Body of pancreas (tissue), 4 donors: ENCODE measurements around the gene SVIP. TPM values are rescaled to one million over a fixed set of nuclear protein-coding genes. Genes with fewer than 3 reads are reported as not detected.

Experiments
- ATAC-seq: fragments of 150-250 bp; one replicate; pipeline ENCODE4 v1.9.1; 2016
- DNase-seq, 4 donors: peaks; one replicate each; pipeline ENCODE4 v3.0.0-alpha.2; 2019
- H3K27ac ChIP-seq, 4 donors: fragments of 200-600 bp; sonication (generic); 1 replicate in 3 of 4; 2 replicates in 1 of 4; pipeline versions ENCODE4 v1.5.1 to v1.6.1; 2016 to 2019; ENCODE audit warnings: mild to moderate bottlenecking in 1 of 4, mixed read lengths in 1 of 4, moderate library complexity in 1 of 4
- H3K27me3 ChIP-seq, 2 donors: fragments of 200-600 bp; sonication (generic); one replicate each; pipeline ENCODE4 v1.6.0; 2016; ENCODE audit warnings: mild to moderate bottlenecking in 1 of 2
- H3K36me3 ChIP-seq, 2 donors: fragments of 200-600 bp; sonication (generic); replicated peaks in 1 of 2; 2 replicates each; pipeline ENCODE4 v1.5.1; 2016; ENCODE audit warnings: low read depth in 2 of 2; ENCODE audit not compliant: insufficient read depth in 1 of 2
- H3K4me1 ChIP-seq: fragments of 200-600 bp; sonication (generic); one replicate; pipeline ENCODE4 v1.6.0; 2016
- H3K4me3 ChIP-seq, 2 donors: fragments of 200-600 bp; sonication (generic); 1 replicate in 1 of 2; 2 replicates in 1 of 2; pipeline ENCODE4 v1.5.1; 2016 to 2019
- H3K9me3 ChIP-seq, 3 donors: fragments of 200-600 bp; sonication (generic); 1 replicate in 2 of 3; 2 replicates in 1 of 3; pipeline ENCODE4 v1.5.1; 2016
- POLR2A ChIP-seq, 3 donors: fragments of 450-650 bp; IDR thresholded peaks; one replicate each; pipeline ENCODE4 v1.6.1; 2016; ENCODE audit warnings: antibody characterized with exemption in 3 of 3, mild to moderate bottlenecking in 2 of 3
- WGBS, 2 donors: methylation state at CpG; one replicate each; pipeline ENCODE4 v1.1.5; 2017; 5-methylcytosine and 5-hydroxymethylcytosine counted together
- intact Hi-C: fragments of 100-400 bp; cut with DNase I; formaldehyde crosslinking; loops from one replicate; pipeline ENCODE4 v1.15.1; 2023
- total RNA-seq, 2 donors: library from RNA; depleted of rRNA; stranded (reverse); fragments of >200 nt; gene quantifications; one replicate each; pipeline ENCODE4 v1.1.0, GENCODE V29; 2016
- TF ChIP-seq, protein P1 (sequence below), 7 experiments: fragments of 450-650 bp in 4 of 7; fragments of 200-600 bp in 3 of 7; sonication (generic) in 3 of 7; IDR thresholded peaks; one replicate each; pipeline ENCODE4 v1.5.1; 2016 to 2019; ENCODE audit warnings: antibody characterized with exemption in 7 of 7

SVIP gene
- total RNA-seq, 2 donors from 2014 or later = 9.9 to 11.5 TPM

DNA sequence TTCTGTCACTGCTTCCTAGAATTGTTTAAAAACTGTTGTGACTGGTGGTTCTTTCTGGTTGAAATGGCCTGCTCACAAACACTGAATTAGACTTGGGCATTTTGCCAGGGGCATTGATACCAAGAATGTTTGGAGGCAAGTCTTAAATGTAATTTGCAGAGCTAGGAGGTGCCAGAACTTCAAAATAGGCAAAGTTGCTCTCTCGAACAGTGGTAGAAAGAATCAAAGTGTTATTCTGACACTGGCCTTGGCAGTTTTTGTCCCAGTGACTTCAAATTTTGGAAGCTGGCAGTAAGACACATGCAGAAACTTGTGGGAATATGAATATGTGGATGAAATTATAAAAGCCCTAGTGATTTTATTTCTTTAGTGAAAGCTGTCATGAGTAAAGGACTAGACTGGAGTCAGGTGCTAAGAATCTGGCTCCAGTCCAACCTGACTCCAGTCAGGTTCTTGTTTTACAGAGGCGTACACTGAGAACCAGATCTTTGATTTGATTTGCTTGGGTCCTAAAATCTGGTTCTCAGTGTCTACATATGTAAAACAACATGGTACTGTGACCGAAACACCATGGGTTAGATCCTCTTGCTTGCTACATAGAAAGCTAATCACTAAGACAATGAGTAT lies 20.9 kb downstream of the SVIP start:
- Histone ChIP-seq H3K4me1 (no peaks in the 10 kb centered on the region), H3K36me3 (no peaks in the 10 kb centered on the region), H3K9me3 (no peaks in the 10 kb centered on the region), H3K27me3 (no peaks in the 10 kb centered on the region), H3K27ac (no peak overlapping the region), H3K4me3 (no peak overlapping the region)
- DNase-seq (no peak), ATAC-seq (no peak)
- 87 to 94% methylated on average over 3 of the region's 3 CpGs for WGBS, 2 donors
- TF ChIP-seq, protein P1, sequence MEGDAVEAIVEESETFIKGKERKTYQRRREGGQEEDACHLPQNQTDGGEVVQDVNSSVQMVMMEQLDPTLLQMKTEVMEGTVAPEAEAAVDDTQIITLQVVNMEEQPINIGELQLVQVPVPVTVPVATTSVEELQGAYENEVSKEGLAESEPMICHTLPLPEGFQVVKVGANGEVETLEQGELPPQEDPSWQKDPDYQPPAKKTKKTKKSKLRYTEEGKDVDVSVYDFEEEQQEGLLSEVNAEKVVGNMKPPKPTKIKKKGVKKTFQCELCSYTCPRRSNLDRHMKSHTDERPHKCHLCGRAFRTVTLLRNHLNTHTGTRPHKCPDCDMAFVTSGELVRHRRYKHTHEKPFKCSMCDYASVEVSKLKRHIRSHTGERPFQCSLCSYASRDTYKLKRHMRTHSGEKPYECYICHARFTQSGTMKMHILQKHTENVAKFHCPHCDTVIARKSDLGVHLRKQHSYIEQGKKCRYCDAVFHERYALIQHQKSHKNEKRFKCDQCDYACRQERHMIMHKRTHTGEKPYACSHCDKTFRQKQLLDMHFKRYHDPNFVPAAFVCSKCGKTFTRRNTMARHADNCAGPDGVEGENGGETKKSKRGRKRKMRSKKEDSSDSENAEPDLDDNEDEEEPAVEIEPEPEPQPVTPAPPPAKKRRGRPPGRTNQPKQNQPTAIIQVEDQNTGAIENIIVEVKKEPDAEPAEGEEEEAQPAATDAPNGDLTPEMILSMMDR (IDR thresholded peaks at IDR 0.05) = no peak
- TF ChIP-seq POLR2A (IDR thresholded peaks at IDR 0.05) = no peak
- intact Hi-C loops = no loop called here

DNA sequence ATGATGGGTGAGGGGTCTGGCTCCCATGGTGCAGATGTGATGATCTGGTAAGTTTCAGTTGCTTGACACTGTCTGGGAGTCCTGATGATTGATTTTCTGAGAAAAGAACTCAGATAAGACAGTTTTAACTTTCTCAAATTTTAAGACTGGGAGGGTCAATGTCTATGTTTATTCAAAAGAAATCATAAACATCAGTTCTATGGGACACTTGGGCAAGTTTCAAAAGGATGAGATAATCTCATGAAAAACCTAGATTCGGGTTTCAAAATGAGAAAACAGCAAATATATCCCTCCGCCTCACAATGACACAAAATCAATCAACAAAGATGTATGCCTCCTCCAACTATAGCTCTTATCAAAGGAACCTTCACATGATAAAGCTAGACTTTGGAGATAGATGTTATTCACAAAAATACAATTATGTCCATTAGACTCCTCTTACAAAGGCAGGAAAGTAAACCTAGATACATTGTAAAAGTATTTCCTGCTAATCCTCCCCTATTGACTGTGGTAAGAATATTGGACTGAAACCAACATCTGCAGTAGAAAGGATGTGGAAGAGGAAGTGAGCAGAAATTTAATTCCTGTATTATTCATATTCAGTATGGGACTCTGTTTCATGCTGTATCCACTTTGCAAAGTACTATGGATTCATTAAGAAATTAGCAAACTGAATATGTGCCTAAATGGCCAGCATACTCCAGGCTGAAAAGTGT lies 21.6 kb downstream of the SVIP start:
- no peak for DNase-seq
- peak; percentile 47 for ATAC-seq
- Histone ChIP-seq H3K4me3 (no peak overlapping the region), H3K36me3 (no peaks in the 10 kb centered on the region), H3K9me3 (no peaks in the 10 kb centered on the region), H3K27me3 (no peaks in the 10 kb centered on the region), H3K4me1 (no peaks in the 10 kb centered on the region), H3K27ac (no peak overlapping the region)
- TF ChIP-seq, protein P1 (IDR thresholded peaks at IDR 0.05) = no peak
- TF ChIP-seq POLR2A (IDR thresholded peaks at IDR 0.05) = no peak
- 85 to 91% methylated on average over 2 of the region's 2 CpGs for WGBS, 2 donors
- intact Hi-C loops = no loop called here

DNA sequence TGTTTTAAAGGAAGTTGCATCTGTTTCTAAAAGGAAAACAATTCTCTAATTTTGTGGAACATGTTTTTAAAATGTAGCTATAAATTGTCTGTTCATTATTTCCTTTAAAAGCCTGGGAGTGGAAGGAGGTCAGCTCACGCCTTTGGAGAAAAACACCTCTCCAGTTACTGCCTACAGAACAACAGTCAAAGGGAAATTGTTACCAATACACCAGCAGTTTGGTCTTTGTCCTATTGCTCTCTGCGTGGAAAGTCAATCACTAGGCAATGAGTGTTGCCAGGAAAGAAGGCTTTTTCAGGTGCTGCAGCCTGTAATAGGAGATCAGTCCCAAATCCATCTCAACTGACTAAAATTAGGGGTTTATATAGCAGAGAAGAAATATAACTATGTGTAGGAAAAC lies 22.2 kb downstream of the SVIP start:
- Histone ChIP-seq H3K4me1 (no peaks in the 10 kb centered on the region), H3K36me3 (no peaks in the 10 kb centered on the region), H3K4me3 (no peak overlapping the region), H3K27ac (no peak overlapping the region), H3K9me3 (no peaks in the 10 kb centered on the region), H3K27me3 (no peaks in the 10 kb centered on the region)
- intact Hi-C loops = no loop called here
- TF ChIP-seq, protein P1 (IDR thresholded peaks at IDR 0.05) = no peak
- TF ChIP-seq POLR2A (IDR thresholded peaks at IDR 0.05) = no peak
- DNase-seq (no peak), ATAC-seq (no peak)
- WGBS, 2 donors = 81 to 86% methylated on average over 2 of the region's 2 CpGs

- no peak for ATAC-seq
- Histone ChIP-seq H3K4me3 (no peak overlapping the region), H3K27me3 (no peaks in the 10 kb centered on the region), H3K36me3 (no peaks in the 10 kb centered on the region), H3K4me1 (no peaks in the 10 kb centered on the region), H3K9me3 (no peaks in the 10 kb centered on the region), H3K27ac (no peak overlapping the region)
- 88 to 92% methylated on average over 4 of the region's 4 CpGs for WGBS, 2 donors
- intact Hi-C loops = no loop called here
- TF ChIP-seq, protein P1 (IDR thresholded peaks at IDR 0.05) = no peak
- no peak for TF ChIP-seq POLR2A (IDR thresholded peaks at IDR 0.05)
- no peak for DNase-seq
Measured at GRCh38 chr11:22802861-22803260, 26.7 kb downstream of the SVIP start.

- ATAC-seq (no peak), DNase-seq (no peak)
- no peak for TF ChIP-seq POLR2A (IDR thresholded peaks at IDR 0.05)
- TF ChIP-seq, protein P1 (IDR thresholded peaks at IDR 0.05) = no peak
- no peaks in the 10 kb centered on the region for H3K27me3 ChIP-seq
- no peak overlapping the region for H3K4me3 ChIP-seq
- no peaks in the 10 kb centered on the region for H3K36me3 ChIP-seq
- no peaks in the 10 kb centered on the region for H3K4me1 ChIP-seq
- WGBS, 2 donors = 68 to 93% methylated on average over 5 of the region's 5 CpGs
- intact Hi-C loops = no loop called here
- no peak overlapping the region for H3K27ac ChIP-seq
- no peaks in the 10 kb centered on the region for H3K9me3 ChIP-seq
Measured at GRCh38 chr11:22800482-22800881, 29.1 kb downstream of the SVIP start.
